ENCODE measurements around the gene C1QTNF1. TPM values are rescaled to one million over a fixed set of nuclear protein-coding genes. Genes with fewer than 3 reads are reported as not detected.

Gene C1QTNF1
- total and polyA plus RNA-seq, 2 donors (not counting 3 experiments of a cell fraction or from before 2014, with no cell fraction given): 2.5 to 4.0 TPM

- intact Hi-C loops (cut with micrococcal nuclease): no loop called here
- TF ChIP-seq MAX (IDR thresholded peaks at IDR 0.05; ENCODE audit: insufficient read depth, insufficient read length): no peak
- TF ChIP-seq POLR2A (IDR thresholded peaks at IDR 0.05; ENCODE audit: low read depth, low read length): no peak
- TF ChIP-seq EZH2 (IDR thresholded peaks at IDR 0.05; ENCODE audit: borderline replicate concordance, low read depth, low read length, severe bottlenecking): no peak
- TF ChIP-seq FOS (IDR thresholded peaks at IDR 0.05; ENCODE audit: borderline replicate concordance, insufficient read depth, low read length): no peak
- no peak for TF ChIP-seq POLR2AphosphoS5 (IDR thresholded peaks at IDR 0.05; ENCODE audit: insufficient read depth, low read depth, low read length)
- no peaks in the 10 kb centered on the region for H3K27me3 ChIP-seq (ENCODE audit: control insufficient read depth in 2 of 2, insufficient read depth in 2 of 2, low read length in 2 of 2)
- no peak overlapping the region for H3K27ac ChIP-seq (ENCODE audit: insufficient read depth, low read depth, low read length)
- H3K9me3 ChIP-seq (replicated peaks; ENCODE audit: control insufficient read depth, insufficient read depth, low read length): no peaks in the 10 kb centered on the region
- H3K4me3 ChIP-seq (replicated peaks in 1 of 3; ENCODE audit: insufficient read depth in 1 of 3, low read depth in 1 of 3, low read length in 3 of 3): no peak overlapping the region
- no TSS peak for BruUV-seq (replicated peaks)
- CTCF ChIA-PET: interaction anchor here (2.4 kb wide), 1 partner anchor 11 kb away, joined by 10 read pairs; no protein-coding TSS in a partner anchor
- no peaks in the 10 kb centered on the region for H3K9me1 ChIP-seq (replicated peaks; ENCODE audit: control insufficient read depth, extremely low read depth, insufficient read depth, low read length)
- H3K36me3 ChIP-seq (ENCODE audit: control insufficient read depth in 2 of 2, extremely low read depth in 1 of 2, insufficient read depth in 2 of 2, low read length in 2 of 2): peaks cover 3 to 9% of the 10 kb centered on the region in 2 experiments
- no peaks in the 10 kb centered on the region for H4K20me1 ChIP-seq (replicated peaks; ENCODE audit: control insufficient read depth, extremely low read depth, insufficient read depth, low read length)
- POLR2A ChIA-PET: no interaction called here
- DNase-seq (ENCODE audit: low read depth, low spot score): no peak
- H3K9ac ChIP-seq (replicated peaks; ENCODE audit: extremely low read depth, insufficient read depth, low read length): no peak overlapping the region
- H3K79me2 ChIP-seq (ENCODE audit: control insufficient read depth, insufficient read depth, low read length): peaks cover 65% of the 10 kb centered on the region
- H3K4me2 ChIP-seq (ENCODE audit: insufficient read depth, low read length): no peak overlapping the region
- no peak for FAIRE-seq
- H3K4me1 ChIP-seq (ENCODE audit: control insufficient read depth, extremely low read depth, insufficient read depth, low read length): peaks cover 45% of the 10 kb centered on the region
- dilution Hi-C loops (cut with MboI; ENCODE audit: extremely low pct_ligation_motif_present, low sequenced_read_pairs): no loop called here
- no peak overlapping the region for H2AFZ ChIP-seq (ENCODE audit: low read depth, low read length)
These were observed 17.0 kb upstream of the C1QTNF1 start for GRCh38 chr17:79006794-79007503.
